Mucosa of stomach (tissue), 1 donor: Measurements from ENCODE around the gene ZNF280A.
"Not testable (repeated sequence)": the region's sequence is repeated elsewhere in the genome, so short reads cannot be mapped to it uniquely, and the experiment has no call there.

Experiments
- H3K27me3 ChIP-seq: one replicate; pipeline ENCODE4 v1.7.0; 2013; ENCODE audit warnings: mild to moderate bottlenecking, low read length; ENCODE audit not compliant: control insufficient read depth, insufficient read depth
- H3K36me3 ChIP-seq: one replicate; pipeline ENCODE4 v1.7.0; 2013; ENCODE audit warnings: low read length; ENCODE audit not compliant: control insufficient read depth, insufficient read depth
- H3K4me1 ChIP-seq: one replicate; pipeline ENCODE4 v1.7.0; 2013; ENCODE audit warnings: mild to moderate bottlenecking, low read length; ENCODE audit not compliant: control insufficient read depth, insufficient read depth
- H3K4me3 ChIP-seq: one replicate; pipeline ENCODE4 v1.7.0; 2013; ENCODE audit warnings: low read length
- H3K9ac ChIP-seq: one replicate; pipeline ENCODE4 v1.7.0; 2013; ENCODE audit warnings: mild to moderate bottlenecking, low read length, moderate library complexity
- H3K9me3 ChIP-seq: one replicate; pipeline ENCODE4 v1.7.0; 2013; ENCODE audit warnings: mild to moderate bottlenecking, low read length, moderate library complexity; ENCODE audit not compliant: control insufficient read depth
- donor health status: Pancreatic carcinoma.

ZNF280A gene

DNA sequence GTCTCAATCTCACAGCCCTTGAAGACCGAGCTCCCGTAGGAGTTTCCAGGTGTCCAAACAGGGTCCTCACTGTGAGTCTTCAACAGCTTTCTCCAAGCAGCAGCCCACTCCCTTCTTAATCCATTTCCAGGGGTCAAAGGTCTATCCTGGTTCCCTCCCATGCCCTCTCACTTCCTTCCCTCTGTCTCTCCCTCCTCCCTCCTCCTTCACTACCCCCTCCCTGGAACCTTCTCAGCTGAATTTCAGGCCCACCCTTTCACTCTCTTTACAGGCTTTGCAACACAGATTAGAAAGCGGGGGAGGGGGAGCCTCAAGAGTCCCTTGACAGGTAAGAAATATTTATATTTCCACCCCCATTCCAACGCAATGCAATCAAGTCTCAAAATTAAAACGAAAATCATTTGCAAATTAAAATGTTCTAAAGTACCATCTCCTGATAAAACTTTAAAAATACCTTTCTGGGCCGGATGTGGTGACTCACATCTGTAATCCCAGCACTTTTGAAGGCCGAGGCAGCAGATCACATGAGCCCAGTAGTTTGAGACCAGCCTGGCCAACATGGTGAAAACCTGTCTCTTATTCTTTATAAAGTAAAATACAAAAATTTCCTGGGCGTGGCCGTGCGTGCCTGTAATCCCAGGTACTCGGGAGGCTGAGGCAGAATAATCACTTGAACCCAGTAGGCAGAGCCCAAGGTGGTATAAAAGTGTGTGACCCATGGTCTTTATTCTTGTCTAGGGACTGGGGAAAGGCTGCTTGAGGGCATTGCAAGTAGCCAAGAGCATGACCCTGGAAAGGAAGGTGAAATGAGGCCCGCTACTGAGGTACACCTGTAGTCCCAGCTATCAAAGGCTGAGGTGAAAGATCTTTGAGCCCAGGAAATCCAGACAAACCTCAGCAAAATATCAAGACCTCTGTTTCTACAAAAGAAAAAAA, 865 bp upstream of the ZNF280A start:
- H3K9ac ChIP-seq = no peak overlapping the region
- peaks cover 4% of the 10 kb centered on the region for H3K4me1 ChIP-seq
- no peaks in the 10 kb centered on the region for H3K36me3 ChIP-seq
- no peak overlapping the region for H3K4me3 ChIP-seq
- H3K27me3 ChIP-seq = no peaks in the 10 kb centered on the region
- H3K9me3 ChIP-seq = no peaks in the 10 kb centered on the region

DNA sequence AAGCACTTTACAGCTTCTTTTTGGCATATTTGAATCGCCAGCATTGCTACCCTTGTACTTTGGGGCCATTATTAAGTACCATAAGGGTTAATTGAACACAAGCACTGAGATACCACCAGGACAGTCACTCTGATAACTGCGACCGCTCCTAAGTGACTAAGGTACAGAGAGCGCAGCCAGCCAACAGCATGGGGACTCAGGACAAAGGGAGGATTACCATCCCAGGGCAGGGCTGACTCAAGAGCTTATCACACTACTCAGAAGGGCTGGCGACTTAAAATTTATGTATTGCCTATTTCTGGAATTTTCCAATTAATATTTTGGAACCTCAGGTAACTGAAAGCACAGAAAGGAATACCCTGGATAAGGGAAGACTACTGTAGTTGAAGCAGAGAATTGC, 479 bp downstream of the ZNF280A start:
- no peak overlapping the region for H3K4me3 ChIP-seq
- H3K4me1 ChIP-seq = peaks cover 4% of the 10 kb centered on the region
- H3K36me3 ChIP-seq = no peaks in the 10 kb centered on the region
- H3K9me3 ChIP-seq = no peaks in the 10 kb centered on the region
- no peak overlapping the region for H3K9ac ChIP-seq
- no peaks in the 10 kb centered on the region for H3K27me3 ChIP-seq

DNA sequence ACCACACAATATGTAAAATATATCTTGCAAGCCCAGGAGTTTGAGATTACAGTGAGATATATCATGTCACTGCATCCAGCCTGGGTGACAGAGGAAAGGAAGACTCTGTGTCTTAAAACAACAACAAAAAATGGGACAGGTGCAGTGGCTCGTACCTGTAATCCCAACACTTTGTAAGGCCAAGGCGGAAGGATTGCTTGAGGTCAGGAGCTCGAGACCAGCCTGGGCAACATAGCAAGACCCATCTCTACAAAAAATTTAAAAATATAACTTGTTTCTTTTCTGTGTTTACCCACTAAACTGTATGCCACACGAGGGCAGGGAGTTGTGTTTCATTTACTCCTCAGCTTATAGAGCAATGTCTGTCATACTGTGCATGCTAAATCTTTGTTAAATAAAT, 3.1 kb downstream of the ZNF280A start:
- H3K4me3 ChIP-seq = no peak overlapping the region
- H3K36me3 ChIP-seq = no peaks in the 10 kb centered on the region
- H3K4me1 ChIP-seq = peaks cover 4% of the 10 kb centered on the region
- H3K9ac ChIP-seq = no peak overlapping the region
- no peaks in the 10 kb centered on the region for H3K9me3 ChIP-seq
- no peaks in the 10 kb centered on the region for H3K27me3 ChIP-seq

DNA sequence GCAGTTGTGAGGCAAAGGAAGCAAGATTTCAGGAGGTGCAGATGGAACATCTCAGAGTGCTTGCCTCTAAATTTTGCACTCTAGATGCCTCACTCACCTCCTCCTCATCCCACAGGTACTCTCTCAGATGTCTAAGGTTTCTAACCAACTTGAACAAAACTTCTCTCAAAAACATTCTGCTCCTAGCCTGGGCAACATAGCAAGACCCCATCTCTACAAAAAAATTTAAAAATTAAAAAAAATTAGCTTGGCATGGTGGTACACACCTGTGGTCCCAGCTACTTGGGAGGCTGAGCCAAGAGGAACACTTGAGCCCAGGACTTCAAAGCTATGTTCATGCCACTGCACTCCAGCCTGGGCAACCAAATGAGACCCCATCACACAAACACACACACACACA, 4.2 kb downstream of the ZNF280A start:
- Histone ChIP-seq H3K4me1 (peaks cover 4% of the 10 kb centered on the region), H3K4me3 (no peak overlapping the region), H3K9me3 (no peaks in the 10 kb centered on the region), H3K27me3 (no peaks in the 10 kb centered on the region), H3K9ac (no peak overlapping the region), H3K36me3 (no peaks in the 10 kb centered on the region)

DNA sequence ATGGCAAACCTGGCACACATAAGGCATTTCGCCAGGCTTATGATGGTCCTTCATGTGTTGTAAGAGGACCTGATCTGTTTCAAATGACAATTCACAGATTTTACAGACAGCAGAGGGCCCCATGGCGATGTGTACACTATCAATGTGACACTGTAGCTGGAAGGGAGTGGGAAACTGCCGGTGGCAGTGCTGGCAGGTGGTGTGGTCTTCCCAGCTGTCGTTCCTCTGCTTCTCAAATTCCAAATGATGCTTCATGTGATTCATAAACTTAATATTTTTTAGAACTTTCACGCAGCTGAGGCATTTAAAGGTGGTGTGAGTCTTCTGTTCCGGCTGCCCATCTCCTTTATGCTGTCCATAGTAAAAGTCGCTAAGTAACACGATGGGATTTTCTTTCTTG, 5.6 kb downstream of the ZNF280A start:
- not testable (repeated sequence) for H3K4me3 ChIP-seq, H3K9ac ChIP-seq, H3K4me1 ChIP-seq, H3K36me3 ChIP-seq, H3K27me3 ChIP-seq, H3K9me3 ChIP-seq

DNA sequence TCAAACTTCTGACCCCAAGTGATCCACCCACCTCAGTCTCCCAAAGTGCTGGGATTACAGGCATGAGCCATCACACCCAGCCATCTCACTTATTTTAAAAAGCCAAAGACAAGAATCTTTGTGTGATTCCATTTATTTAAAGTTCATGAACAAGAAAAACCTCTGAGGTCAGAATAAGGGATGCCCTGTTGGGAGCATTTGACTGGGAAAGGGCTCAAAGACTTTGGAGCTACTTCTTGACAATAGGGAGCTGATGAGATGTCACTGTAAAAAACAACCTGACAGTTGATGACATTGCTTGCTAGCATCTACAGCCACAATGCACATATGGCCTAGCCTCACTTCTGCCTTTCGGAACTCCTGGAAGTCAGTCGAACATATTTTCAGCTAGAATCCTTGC, 6.5 kb downstream of the ZNF280A start:
- H3K4me3 ChIP-seq = no peak overlapping the region
- H3K4me1 ChIP-seq = no peaks in the 10 kb centered on the region
- H3K27me3 ChIP-seq = no peaks in the 10 kb centered on the region
- no peaks in the 10 kb centered on the region for H3K36me3 ChIP-seq
- H3K9me3 ChIP-seq = no peaks in the 10 kb centered on the region
- H3K9ac ChIP-seq = no peak overlapping the region

DNA sequence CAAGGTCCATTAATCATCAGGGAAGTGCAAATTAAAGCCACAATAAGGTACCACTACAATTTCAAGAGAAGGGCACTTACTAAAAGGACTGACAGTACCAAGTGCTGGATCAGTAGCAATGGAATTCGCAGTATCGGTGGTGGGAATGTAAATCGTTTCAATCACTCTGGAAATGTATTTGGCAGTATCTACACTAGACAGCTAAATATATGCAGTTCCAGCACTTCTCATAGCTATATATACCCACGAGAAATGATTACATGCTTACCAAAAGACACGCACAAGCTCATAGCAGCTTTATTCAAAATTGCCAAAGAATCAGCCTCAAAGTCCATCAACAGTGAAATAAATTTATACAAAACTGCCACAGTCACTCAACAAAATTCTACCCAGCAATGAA, 7.1 kb downstream of the ZNF280A start:
- H3K9me3 ChIP-seq = no peaks in the 10 kb centered on the region
- H3K4me1 ChIP-seq = no peaks in the 10 kb centered on the region
- H3K36me3 ChIP-seq = no peaks in the 10 kb centered on the region
- no peaks in the 10 kb centered on the region for H3K27me3 ChIP-seq
- H3K9ac ChIP-seq = no peak overlapping the region
- H3K4me3 ChIP-seq = no peak overlapping the region

DNA sequence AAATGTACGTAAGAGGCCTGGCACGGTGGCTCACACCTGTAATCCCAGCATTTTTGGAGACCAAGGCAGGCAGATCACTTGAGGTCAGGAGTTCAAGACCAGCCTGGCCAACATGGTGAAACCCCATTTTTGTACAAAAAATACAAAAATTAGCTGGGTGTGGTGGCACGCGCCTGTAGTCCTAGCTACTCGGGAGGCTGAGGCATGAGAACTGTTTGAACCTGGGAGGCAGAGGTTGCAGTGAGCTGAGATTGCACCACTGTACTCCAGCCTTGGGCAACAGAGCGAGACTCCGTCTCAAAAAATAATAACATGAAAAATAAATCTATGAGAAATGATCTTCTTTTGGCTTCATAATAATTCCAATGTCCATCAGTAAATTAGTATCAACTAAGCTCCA, 9.2 kb downstream of the ZNF280A start:
- not testable (repeated sequence) for H3K4me3 ChIP-seq, H3K9ac ChIP-seq, H3K9me3 ChIP-seq, H3K36me3 ChIP-seq, H3K27me3 ChIP-seq, H3K4me1 ChIP-seq

DNA sequence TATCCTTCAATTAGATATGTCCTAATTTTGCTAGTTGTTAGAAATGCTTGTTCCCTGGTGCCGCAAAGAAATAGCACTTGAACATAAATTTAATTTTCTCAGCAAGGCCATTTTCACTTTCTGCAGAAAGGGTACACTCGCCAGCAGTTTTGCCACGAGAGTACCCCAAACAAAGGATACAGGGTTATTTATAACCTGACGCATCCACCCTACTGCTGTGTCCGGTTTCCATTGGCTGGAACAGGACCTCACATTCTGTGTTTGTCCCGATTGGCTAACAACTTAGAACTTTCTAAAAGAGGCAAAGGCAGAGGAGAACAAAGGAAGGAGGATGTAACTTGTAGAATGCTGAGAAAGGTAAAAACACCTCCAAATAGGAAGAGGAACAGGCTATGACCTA, 10.2 kb downstream of the ZNF280A start:
- not testable (repeated sequence) for H3K4me3 ChIP-seq, H3K9ac ChIP-seq, H3K4me1 ChIP-seq, H3K36me3 ChIP-seq, H3K27me3 ChIP-seq, H3K9me3 ChIP-seq

DNA sequence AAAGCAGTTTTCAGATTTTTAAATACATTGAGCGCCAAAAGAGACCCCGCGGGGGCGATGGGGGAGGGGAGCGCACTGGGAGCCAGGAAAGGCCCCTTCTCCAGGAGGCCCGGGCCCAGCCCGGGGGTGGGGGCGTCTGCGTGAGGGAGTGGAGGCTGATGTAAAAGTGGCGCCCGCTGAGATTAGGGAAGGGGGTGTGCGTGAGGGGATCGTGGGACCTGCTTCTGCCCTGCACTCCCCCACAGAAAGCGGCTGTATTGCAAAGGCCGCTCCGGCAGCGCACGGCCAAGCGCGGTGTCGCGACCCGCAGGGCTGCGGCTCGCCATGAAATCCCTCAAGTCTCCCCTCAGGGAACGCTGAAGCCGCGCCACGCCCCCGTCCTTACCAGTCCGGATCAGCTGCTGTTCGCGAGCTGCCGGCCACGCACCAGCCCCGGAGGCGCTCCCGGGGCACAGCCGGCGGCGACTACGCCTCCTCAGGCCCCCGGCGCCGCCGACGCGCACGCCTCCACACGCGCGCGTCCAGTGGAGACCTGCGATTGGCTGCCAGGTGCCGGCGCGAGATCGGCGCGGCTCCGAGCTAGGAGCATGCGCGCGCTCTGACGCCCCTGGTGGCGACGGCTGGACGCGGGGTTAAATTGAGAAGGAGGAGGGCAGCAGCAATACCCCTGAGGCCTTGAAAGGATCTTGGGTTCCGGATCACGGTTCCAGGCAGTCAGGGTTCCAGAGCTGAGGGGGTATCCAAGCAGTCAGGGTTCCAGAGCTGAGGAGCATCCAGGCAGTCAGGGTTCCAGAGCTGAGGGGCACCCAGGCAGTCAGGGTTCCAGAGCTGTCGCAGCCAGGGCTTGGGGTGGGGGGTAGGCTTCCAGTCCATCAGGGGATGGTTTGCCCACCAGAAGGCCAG, 11.5 kb downstream of the ZNF280A start, which contains the start of gene ZNF280B:
Gene ZNF280B (minus strand): TSS at position 469 of the 903 bp plus-strand sequence. CDS start 19,344 bp downstream, outside the sequence.
- H3K9me3 ChIP-seq = no peaks in the 10 kb centered on the region
- no peaks in the 10 kb centered on the region for H3K27me3 ChIP-seq
- H3K4me1 ChIP-seq = no peaks in the 10 kb centered on the region
- H3K9ac ChIP-seq = peak within 1 kb of the TSS; percentile 51
- peak within 1 kb of the TSS; percentile 21 for H3K4me3 ChIP-seq
- H3K36me3 ChIP-seq = no peaks in the 10 kb centered on the region

DNA sequence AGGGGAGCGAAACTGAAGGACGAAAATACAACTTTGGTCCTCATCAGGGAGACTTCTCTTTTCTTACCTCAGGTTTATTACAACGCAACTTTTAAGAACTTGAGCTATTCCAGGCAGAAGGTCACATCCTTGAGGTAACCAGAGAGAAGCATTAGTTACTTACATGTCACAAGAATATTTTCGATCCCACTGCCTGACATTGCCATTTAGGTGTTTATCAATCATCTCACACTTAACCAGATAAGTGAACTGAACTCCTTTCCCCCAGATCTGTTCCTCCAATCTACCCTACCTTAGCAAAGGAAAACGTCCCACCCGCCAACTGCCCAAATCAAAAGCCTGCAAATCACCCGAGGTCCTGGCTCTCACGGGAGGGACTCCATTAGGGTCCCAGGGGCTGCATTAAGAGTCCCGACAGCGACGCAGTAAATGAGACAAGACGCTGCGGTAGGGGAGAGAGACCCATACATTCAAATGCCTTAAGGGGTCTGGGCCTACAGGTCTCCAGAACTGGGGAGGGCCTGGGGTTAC, 12.3 kb downstream of the ZNF280A start:
- Histone ChIP-seq H3K4me1 (no peaks in the 10 kb centered on the region), H3K27me3 (no peaks in the 10 kb centered on the region), H3K9me3 (no peaks in the 10 kb centered on the region), H3K9ac (peak overlapping the region; percentile 51), H3K36me3 (no peaks in the 10 kb centered on the region), H3K4me3 (peak overlapping the region; percentile 21)

DNA sequence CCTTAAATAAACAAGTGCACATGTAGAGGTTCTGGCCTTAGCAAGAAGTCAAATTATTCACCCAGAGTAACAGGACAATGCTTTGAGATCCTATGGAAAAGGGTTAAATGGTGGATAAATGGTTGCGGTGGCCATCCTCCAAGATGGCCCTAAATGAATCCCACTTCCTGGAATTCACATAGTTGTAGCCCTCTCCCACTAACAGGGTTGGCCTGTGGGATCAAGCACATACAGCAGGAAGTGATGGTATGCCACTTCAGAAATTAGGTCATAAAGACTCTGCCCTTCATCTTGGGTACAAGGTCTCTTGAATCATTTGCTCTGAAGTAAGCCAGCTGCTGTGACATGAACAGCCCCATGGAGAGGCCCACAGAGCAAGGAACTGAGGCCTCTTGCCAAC, 13.3 kb downstream of the ZNF280A start:
- Histone ChIP-seq H3K27me3 (no peaks in the 10 kb centered on the region), H3K9ac (no peak overlapping the region), H3K4me1 (no peaks in the 10 kb centered on the region), H3K4me3 (no peak overlapping the region), H3K36me3 (no peaks in the 10 kb centered on the region), H3K9me3 (no peaks in the 10 kb centered on the region)
